ENCODE data around the gene PIGA. TPM values are rescaled to one million over a fixed set of nuclear protein-coding genes. Genes with fewer than 3 reads are reported as not detected.
"Not testable (repeated sequence)": the region's sequence is repeated elsewhere in the genome, so short reads cannot be mapped to it uniquely, and the experiment has no call there.

PIGA gene
- total RNA-seq, 1 experiment from 2014 or later, result 11.3 TPM

DNA sequence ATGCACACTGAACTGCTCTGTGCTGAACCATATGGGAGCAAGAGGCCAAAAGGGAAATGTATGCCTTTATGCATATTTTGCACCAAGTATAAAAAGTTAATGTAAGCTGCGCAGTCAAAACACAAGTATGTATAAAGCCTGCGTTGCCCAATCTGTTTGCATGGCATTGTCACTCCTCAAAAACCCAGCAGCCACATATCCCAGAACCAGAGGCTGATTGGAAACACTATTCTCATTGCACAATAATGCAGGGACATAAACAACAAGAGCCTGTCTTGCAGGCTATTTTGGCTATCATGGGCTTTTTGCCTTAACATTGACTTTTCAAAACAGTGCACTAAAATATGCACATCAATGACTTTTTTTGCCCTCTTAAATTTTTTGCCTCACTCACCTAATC, 60.4 kb downstream of the PIGA start (continued):
- TF ChIP-seq, protein P1, sequence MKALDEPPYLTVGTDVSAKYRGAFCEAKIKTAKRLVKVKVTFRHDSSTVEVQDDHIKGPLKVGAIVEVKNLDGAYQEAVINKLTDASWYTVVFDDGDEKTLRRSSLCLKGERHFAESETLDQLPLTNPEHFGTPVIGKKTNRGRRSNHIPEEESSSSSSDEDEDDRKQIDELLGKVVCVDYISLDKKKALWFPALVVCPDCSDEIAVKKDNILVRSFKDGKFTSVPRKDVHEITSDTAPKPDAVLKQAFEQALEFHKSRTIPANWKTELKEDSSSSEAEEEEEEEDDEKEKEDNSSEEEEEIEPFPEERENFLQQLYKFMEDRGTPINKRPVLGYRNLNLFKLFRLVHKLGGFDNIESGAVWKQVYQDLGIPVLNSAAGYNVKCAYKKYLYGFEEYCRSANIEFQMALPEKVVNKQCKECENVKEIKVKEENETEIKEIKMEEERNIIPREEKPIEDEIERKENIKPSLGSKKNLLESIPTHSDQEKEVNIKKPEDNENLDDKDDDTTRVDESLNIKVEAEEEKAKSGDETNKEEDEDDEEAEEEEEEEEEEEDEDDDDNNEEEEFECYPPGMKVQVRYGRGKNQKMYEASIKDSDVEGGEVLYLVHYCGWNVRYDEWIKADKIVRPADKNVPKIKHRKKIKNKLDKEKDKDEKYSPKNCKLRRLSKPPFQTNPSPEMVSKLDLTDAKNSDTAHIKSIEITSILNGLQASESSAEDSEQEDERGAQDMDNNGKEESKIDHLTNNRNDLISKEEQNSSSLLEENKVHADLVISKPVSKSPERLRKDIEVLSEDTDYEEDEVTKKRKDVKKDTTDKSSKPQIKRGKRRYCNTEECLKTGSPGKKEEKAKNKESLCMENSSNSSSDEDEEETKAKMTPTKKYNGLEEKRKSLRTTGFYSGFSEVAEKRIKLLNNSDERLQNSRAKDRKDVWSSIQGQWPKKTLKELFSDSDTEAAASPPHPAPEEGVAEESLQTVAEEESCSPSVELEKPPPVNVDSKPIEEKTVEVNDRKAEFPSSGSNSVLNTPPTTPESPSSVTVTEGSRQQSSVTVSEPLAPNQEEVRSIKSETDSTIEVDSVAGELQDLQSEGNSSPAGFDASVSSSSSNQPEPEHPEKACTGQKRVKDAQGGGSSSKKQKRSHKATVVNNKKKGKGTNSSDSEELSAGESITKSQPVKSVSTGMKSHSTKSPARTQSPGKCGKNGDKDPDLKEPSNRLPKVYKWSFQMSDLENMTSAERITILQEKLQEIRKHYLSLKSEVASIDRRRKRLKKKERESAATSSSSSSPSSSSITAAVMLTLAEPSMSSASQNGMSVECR (CRISPR knock-in tag; IDR thresholded peaks at IDR 0.05; ENCODE audit: borderline replicate concordance), result no peak
- no peak for TF ChIP-seq ZNF416 (CRISPR knock-in tag; IDR thresholded peaks at IDR 0.05)
- no peak for TF ChIP-seq ZNF396 (CRISPR knock-in tag; IDR thresholded peaks at IDR 0.05; ENCODE audit: borderline replicate concordance)
- no peak for TF ChIP-seq SMAD4 (CRISPR knock-in tag; IDR thresholded peaks at IDR 0.05)
- TF ChIP-seq, protein P2, sequence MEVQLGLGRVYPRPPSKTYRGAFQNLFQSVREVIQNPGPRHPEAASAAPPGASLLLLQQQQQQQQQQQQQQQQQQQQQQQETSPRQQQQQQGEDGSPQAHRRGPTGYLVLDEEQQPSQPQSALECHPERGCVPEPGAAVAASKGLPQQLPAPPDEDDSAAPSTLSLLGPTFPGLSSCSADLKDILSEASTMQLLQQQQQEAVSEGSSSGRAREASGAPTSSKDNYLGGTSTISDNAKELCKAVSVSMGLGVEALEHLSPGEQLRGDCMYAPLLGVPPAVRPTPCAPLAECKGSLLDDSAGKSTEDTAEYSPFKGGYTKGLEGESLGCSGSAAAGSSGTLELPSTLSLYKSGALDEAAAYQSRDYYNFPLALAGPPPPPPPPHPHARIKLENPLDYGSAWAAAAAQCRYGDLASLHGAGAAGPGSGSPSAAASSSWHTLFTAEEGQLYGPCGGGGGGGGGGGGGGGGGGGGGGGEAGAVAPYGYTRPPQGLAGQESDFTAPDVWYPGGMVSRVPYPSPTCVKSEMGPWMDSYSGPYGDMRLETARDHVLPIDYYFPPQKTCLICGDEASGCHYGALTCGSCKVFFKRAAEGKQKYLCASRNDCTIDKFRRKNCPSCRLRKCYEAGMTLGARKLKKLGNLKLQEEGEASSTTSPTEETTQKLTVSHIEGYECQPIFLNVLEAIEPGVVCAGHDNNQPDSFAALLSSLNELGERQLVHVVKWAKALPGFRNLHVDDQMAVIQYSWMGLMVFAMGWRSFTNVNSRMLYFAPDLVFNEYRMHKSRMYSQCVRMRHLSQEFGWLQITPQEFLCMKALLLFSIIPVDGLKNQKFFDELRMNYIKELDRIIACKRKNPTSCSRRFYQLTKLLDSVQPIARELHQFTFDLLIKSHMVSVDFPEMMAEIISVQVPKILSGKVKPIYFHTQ (CRISPR knock-in tag; IDR thresholded peaks at IDR 0.05), result no peak
- no peak for TF ChIP-seq GTF2I (CRISPR knock-in tag; conservative IDR thresholded peaks at IDR 0.05)
- TF ChIP-seq SP1 (CRISPR knock-in tag; conservative IDR thresholded peaks at IDR 0.05), result no peak
- no peak for TF ChIP-seq MYBL2 (CRISPR knock-in tag; IDR thresholded peaks at IDR 0.05)
- TF ChIP-seq, protein P3, sequence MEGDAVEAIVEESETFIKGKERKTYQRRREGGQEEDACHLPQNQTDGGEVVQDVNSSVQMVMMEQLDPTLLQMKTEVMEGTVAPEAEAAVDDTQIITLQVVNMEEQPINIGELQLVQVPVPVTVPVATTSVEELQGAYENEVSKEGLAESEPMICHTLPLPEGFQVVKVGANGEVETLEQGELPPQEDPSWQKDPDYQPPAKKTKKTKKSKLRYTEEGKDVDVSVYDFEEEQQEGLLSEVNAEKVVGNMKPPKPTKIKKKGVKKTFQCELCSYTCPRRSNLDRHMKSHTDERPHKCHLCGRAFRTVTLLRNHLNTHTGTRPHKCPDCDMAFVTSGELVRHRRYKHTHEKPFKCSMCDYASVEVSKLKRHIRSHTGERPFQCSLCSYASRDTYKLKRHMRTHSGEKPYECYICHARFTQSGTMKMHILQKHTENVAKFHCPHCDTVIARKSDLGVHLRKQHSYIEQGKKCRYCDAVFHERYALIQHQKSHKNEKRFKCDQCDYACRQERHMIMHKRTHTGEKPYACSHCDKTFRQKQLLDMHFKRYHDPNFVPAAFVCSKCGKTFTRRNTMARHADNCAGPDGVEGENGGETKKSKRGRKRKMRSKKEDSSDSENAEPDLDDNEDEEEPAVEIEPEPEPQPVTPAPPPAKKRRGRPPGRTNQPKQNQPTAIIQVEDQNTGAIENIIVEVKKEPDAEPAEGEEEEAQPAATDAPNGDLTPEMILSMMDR (IDR thresholded peaks at IDR 0.05), result no peak
- no peak for TF ChIP-seq TP53 (CRISPR knock-in tag; IDR thresholded peaks at IDR 0.05)

DNA sequence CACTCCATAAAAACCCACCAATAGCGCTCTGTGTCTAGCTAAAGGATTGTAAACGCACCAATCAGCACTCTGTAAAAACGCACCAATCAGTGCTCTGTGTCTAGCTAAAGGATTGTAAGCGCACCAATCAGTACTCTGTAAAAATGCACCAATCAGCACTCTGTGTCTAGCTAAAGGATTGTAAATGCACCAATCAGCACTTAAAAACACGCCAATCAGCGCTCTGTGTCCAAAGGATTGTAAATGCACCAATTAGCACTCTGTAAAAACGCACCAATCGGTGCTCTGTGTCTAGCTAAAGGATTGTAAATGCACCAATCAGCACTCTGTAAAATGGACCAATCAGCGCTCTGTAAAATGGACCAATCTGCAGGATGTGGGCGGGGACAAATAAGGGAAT, 62.0 kb downstream of the PIGA start:
- H3K4me3 Mint-ChIP-seq; DNase-seq (ENCODE audit: low spot score); H3K36me3 Mint-ChIP-seq; H3K27ac Mint-ChIP-seq; POLR2A ChIA-PET; H3K27me3 Mint-ChIP-seq (ENCODE audit: low read depth); CTCF ChIA-PET; H3K4me1 Mint-ChIP-seq; ATAC-seq; H3K9me3 Mint-ChIP-seq: not testable (repeated sequence)

DNA sequence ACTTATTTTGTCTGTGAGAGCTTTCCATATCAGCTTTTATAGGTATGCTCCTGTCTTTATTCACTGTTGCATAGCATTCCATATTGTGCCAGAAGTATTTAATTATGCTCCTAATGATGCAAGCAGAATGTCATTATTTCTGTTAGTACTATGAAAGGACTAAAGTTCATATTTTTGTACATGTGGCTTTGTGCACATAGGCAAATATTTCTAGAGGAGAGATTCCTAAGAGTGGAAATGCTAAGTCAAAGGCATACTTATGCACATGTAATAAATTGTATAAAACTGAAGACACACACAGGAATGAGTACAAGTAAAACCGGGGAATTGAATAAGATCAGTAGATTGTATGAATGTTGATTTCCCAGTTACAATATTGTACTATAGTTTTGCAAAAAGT, 63.6 kb downstream of the PIGA start:
- no peaks in the 10 kb centered on the region for H3K36me3 Mint-ChIP-seq
- peaks cover 9% of the 10 kb centered on the region for H3K4me1 Mint-ChIP-seq
- H3K9me3 Mint-ChIP-seq, result no peaks in the 10 kb centered on the region
- no peaks in the 10 kb centered on the region for H3K27me3 Mint-ChIP-seq (ENCODE audit: low read depth)
- H3K4me3 Mint-ChIP-seq, result no peak overlapping the region
- ChIA-PET POLR2A (no interaction called here), CTCF (no interaction called here)
- no peak overlapping the region for H3K27ac Mint-ChIP-seq
- DNase-seq (ENCODE audit: low spot score), result no peak
- ATAC-seq, result no peak
- TF ChIP-seq ZNF396 (CRISPR knock-in tag; IDR thresholded peaks at IDR 0.05; ENCODE audit: borderline replicate concordance) (no peak), SMAD4 (CRISPR knock-in tag; IDR thresholded peaks at IDR 0.05) (no peak), ZNF671 (CRISPR knock-in tag; IDR thresholded peaks at IDR 0.05) (no peak), ZNF317 (CRISPR knock-in tag; IDR thresholded peaks at IDR 0.05; ENCODE audit: borderline replicate concordance, low read depth) (no peak), TEAD4 (CRISPR knock-in tag; IDR thresholded peaks at IDR 0.05) (no peak), CREB1 (CRISPR knock-in tag; IDR thresholded peaks at IDR 0.05) (no peak)
- TF ChIP-seq, protein P4, sequence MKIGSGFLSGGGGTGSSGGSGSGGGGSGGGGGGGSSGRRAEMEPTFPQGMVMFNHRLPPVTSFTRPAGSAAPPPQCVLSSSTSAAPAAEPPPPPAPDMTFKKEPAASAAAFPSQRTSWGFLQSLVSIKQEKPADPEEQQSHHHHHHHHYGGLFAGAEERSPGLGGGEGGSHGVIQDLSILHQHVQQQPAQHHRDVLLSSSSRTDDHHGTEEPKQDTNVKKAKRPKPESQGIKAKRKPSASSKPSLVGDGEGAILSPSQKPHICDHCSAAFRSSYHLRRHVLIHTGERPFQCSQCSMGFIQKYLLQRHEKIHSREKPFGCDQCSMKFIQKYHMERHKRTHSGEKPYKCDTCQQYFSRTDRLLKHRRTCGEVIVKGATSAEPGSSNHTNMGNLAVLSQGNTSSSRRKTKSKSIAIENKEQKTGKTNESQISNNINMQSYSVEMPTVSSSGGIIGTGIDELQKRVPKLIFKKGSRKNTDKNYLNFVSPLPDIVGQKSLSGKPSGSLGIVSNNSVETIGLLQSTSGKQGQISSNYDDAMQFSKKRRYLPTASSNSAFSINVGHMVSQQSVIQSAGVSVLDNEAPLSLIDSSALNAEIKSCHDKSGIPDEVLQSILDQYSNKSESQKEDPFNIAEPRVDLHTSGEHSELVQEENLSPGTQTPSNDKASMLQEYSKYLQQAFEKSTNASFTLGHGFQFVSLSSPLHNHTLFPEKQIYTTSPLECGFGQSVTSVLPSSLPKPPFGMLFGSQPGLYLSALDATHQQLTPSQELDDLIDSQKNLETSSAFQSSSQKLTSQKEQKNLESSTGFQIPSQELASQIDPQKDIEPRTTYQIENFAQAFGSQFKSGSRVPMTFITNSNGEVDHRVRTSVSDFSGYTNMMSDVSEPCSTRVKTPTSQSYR (CRISPR knock-in tag; IDR thresholded peaks at IDR 0.05), result no peak
- TF ChIP-seq, protein P5, sequence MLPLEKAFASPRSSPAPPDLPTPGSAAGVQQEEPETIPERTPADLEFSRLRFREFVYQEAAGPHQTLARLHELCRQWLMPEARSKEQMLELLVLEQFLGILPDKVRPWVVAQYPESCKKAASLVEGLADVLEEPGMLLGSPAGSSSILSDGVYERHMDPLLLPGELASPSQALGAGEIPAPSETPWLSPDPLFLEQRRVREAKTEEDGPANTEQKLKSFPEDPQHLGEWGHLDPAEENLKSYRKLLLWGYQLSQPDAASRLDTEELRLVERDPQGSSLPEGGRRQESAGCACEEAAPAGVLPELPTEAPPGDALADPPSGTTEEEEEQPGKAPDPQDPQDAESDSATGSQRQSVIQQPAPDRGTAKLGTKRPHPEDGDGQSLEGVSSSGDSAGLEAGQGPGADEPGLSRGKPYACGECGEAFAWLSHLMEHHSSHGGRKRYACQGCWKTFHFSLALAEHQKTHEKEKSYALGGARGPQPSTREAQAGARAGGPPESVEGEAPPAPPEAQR (CRISPR knock-in tag; IDR thresholded peaks at IDR 0.05), result no peak
- TF ChIP-seq, protein P6, sequence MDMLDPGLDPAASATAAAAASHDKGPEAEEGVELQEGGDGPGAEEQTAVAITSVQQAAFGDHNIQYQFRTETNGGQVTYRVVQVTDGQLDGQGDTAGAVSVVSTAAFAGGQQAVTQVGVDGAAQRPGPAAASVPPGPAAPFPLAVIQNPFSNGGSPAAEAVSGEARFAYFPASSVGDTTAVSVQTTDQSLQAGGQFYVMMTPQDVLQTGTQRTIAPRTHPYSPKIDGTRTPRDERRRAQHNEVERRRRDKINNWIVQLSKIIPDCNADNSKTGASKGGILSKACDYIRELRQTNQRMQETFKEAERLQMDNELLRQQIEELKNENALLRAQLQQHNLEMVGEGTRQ (CRISPR knock-in tag; IDR thresholded peaks at IDR 0.05), result no peak
- TF ChIP-seq, protein P3 (IDR thresholded peaks at IDR 0.05), result no peak

All from WTC11 (cell line).